NCI-H1048 (cell line): ENCODE results near the gene OPRL1.

Experiments used
- DNase-seq: peaks from one replicate; lab custom pipeline; 2025; lab: John Stamatoyannopoulos, UW

The OPRL1 gene

DNA sequence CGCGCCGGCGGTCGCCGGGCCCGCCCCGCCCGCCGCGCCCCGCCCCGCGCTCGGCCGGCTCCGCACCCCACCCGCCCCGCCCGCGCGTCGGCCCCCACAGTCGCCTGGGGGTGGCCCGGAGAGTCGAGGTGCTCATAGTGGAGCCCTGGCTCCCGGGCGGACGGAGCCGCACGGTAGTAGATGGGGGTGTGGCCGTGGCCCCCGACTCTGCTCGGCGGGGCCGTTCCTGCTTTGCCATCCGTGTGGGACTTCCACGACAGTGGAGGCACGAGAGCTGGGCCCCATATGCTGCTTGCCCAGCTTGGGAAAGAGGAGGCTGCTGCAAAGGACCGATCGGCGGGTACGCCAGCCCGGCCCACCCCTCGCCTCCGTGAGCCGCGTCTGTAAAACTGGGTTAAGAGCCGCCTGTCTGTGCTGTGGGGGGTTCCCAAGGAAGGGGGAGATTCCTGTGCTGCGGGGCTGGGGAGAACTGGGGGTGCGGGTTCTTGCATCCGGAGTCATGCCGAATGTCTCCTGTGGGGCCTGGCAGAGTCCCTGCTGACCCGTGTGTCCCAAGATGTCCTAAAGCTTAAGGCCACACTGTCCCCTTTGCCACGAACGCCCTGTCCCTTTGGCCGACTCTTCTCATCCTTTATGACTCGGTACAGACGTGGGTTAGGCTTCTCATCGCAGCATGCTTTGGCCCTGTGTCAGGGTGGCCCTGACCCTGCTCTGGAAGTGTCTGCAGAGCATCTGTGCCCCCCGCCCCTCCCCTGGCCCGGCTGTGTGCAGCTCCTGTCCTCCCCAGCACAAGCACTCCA, at the start of gene OPRL1:
Gene OPRL1, plus strand, starts transcription at position 70 of the 800 bp plus-strand sequence. CDS start 12,639 bp downstream, outside the sequence.
- DNase-seq, result no peak

DNA sequence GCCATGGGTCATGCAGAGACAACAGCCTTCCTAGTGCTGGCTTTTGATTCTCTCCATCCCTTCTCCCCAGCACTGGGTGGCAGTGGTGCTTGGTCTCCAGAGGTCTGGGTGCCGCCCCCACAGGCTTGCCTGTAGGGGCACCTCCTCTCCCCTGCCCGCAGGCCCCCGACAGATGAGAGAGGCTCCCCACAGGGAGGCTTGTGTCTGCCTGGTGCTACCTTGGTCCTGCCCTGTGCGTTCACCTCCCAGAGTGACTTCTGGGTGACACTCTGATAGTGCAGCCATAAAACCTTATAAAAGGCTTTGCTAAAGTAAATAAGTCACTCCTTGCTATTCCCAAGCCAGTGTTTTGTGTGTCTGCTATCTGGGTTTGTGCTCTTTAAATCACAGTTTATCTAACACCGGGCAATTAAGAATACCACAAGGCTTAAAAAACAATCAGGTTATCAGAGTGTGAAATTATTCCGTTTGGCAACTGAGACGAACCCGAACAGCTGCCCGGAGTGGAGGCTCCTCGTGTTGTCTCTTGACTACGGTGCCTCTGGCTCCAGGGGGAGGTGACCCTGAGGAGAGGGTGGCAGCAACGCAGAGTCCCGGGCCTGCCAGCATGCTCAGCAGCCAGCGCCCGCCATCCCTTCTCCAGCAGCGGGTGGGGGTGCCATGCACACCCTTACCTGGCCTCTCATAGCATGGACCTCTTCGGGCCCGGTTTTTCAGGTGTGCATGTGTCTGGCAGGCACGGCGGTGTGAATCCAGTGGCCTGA, 49.3 kb upstream of the OPRL1 start:
- no peak for DNase-seq

DNA sequence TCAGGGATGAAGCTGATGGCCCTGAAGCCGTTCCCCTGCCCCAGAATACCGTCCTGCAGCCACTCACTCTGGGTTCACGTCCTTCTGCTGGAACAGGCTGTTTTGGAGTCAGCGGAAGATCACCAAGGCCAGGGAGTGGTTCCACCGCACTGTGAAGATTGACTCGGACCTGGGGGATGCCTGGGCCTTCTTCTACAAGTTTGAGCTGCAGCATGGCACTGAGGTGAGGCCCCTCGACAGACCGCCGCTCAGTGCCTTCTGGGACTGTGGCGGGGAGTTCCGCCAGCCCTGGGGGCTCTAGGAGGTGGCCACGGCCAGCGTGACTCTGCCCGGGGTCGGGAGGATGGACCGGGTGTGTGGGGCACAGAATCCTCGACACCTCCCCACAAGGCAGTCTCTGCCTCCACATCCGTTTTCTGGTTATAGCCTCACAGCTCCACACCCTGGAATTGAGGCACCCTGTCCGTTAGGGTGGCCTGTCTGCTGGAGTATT, 48.0 kb upstream of the OPRL1 start:
- DNase-seq, result no peak

DNA sequence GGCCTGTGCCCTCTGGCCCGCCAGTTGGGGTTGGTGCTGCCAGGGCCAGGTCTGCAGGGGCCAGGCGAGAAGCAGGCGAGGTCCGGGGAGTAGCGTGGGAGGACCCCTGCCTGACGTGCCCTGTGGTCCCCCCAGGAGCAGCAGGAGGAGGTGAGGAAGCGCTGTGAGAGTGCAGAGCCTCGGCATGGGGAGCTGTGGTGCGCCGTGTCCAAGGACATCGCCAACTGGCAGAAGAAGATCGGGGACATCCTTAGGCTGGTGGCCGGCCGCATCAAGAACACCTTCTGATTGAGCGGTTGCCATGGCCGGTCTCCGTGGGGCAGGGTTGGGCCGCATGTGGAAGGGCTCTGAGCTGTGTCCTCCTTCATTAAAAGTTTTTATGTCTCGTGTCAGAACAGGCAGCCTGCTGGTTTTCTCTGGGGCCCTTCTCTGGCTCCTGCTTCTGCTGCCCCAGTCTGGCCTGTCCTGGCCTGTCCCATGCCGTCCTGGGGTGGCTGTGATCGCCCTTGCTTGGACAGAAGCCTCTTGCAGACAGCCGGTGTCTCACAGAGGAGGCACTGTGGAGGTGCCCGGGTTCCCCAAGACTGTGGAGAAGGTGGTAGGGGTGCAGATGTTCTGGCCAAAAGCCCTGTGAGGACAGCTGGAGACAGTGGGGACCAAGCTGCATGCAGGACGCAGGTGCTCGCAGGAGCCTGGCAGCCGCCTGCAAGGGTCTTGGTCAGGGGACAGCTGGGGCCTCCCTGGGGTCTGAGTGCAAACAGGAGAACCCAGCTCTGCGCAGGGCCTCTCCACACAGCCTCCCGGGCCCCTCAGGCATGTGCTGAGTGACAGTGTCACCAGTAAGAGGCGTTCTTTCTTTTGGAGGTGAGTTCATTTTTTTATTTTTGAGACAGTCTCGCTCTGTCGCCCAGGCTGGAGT, 46.9 kb upstream of the OPRL1 start:
- DNase-seq, result no peak

DNA sequence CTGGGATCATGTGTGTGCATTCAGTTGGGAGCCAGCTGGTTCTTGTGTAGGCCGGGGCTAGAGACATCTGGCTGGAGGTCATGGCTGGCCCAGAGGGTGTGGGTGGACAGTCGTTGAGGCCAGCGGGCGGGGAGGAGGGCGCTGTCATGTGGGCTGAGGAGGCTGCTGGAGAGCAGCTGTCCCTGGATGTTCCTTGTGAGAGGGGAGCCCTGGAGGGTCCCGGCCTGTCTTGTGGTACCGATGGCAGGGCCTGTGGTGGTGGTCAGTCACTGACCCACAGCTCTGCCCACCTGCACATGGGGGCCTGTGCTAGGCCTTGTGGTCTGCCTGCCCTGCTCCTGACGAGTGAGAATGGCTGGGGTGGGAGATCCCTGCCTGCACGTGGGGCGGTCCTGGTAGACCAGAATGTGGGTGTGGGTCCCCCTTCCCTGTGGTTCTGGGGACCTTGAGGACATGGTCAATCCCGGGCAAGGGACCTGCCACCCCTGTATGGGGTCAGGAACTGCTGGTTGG, 45.8 kb upstream of the OPRL1 start:
- DNase-seq, result no peak

DNA sequence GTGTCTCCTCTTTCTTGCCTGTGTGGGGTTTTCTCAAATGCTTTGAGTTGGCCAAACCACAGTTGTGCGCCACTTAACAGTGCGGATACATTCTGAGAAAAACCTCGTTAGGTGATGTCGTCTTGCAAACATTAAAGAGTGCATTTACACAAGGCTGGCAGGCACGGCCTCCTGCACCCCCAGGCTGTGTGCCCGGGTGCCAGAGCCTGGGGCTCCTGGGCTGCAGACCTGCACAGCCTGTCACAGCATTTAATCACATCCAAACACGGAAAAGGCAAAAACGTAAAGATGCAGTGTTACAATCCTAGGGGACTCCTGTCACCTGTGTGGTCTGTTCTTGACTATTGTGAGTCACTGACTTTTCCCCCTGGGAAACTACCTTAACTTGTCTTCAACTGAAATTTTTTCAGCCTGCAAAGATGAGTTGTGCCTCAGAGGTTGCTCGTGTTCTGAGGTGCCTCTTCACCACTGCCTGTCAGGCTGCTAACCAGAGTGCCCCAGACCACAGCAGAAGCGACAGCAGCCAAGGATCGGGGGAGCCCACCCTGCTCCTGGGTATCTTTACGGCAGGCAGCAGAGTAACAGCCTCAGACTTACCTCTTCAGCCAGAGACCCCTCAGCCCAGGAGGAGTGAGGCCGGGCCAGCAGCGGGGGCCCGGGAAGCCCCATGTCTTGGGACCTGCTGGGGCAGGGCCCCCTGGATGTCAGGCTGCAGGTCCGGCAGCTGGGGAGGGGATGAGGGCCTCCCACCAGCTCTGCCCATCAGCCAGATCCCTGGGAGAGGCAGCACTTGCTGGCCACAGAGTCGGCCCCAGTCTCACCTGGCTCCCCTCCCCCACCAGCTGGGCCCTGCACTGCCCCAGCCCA, 44.6 kb upstream of the OPRL1 start:
- DNase-seq, result no peak

DNA sequence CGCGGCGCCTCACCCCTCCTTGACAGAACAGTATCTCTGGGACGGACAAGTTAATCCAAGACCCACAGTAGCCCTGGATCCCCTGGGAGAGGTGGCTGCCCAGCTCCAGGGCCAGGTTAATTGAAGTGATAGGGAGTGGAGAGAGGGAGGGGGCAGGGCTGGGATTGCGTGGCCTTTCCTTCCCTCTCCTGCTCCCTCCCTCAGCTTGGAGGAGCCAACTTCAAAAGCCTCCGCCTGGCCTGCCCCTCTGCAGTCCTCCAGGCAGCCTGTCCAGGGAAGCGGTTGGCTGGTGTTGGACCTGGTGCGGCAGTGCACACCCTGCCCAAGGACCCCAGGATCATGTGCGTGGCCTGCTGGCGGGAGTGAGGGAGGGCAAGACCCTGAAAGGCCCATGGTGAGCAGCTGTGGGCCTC, 43.9 kb upstream of the OPRL1 start, which contains the start of gene C20orf204:
Gene C20orf204, plus strand, starts transcription at position 250 of the 413 bp plus-strand sequence. Its CDS starts 142 bp downstream, at position 392.
- DNase-seq, result no peak

DNA sequence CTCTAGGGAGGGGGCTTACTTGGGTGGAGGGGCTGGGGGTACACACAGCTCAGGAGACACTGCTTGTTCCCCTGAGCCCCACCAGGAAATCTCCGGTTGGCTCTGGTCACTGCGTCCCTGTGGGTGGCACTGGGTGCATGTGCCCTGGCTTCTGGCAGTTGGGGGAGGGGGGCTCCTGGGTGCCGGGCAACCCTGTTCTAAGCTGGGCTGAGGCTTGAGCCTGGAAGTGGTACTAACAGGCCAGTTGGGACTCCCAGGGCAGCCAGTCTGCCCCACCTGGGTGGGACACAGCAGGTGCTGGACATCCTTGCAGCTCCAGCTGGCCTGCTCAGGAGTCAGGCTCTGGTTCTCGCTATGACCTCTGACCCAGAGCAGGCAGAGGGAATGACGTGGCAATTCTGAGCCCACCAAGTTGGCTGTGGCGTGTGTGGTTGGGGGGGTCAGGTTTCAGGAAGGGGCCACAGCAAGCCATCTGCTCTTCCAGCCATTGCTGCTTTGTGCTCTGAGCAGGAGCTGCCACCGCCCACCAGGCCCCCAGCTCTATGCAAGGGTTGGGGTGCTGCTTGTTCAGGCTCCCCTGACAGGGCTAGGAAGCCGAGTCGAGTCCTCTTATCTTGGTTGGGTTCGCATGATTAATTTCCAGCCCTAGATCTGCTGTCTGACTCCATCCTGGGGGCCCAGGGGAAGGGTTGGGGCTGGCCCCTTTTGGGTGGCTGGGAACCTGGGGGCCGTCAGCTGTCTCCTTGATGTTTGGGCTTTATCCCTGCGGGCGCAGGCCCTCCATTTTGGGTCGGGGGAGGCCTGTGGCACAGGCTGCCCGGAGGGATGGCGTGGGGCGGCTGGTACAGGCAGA, 43.3 kb upstream of the OPRL1 start:
- DNase-seq, result no peak

DNA sequence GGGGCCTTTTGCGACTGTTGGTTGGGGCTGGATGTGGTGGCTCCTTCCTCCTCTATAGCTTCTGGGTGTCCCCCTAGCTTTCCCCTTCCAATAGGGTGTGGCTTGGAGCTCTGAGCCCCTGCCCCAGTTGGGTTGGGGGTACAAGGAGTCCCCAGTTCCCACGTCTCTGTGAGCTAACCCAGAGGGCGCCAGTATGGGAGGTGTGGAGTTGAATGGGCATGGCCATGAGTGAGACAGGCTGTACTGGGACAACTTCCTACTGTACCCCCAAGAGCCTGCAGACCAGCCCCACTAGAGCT, 42.7 kb upstream of the OPRL1 start:
- DNase-seq, result no peak

DNA sequence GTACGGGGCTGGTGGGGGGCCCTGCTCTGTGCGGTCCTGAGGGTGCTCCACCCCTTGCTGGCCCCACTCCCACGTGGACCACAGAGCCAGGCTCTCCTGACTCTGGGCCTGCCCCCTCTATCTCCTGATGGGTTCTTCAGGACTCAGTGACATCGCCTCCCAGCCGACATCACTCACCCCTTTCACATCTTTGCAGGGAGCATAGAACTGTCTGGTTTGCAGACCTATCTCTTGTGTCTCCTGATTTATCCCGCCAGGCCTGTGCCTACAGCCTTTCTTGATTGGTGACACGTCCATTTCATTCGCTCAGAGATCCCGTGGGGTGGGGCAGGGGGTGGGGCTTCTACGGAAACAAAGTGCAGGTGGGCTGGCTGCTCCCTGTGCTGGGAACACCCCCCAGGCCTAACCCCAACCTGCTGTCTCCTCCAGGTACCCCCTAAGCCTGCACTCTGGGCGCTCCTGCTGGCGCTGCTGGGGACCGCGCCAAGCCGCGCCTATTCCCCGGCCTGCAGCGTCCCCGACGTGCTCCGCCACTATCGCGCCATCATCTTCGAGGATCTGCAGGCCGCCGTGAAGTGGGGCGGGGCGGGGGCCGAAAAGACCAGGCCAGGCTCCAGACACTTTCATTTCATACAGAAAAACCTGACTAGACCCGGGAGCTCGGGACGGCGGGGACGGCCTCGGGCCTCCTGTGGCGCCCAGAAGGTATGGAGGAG, 42.2 kb upstream of the OPRL1 start:
- no peak for DNase-seq

DNA sequence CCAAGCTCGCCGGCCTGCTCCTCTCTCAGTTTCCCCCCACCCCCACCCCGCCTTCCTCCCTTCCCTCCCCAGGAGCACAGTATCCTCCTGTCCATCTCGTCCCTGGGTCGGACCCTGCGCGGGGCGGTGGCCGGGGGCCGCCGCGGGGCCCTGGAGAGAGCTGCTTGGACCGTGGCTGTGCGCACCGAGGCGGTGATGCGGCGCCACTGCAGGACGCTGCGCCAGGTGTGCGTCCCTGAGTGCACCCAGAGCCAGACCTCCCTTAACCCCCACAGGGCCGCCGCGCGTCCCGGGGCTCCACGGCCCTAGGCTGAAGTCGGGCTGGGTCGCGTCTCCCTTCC, 41.7 kb upstream of the OPRL1 start:
- DNase-seq, result no peak

DNA sequence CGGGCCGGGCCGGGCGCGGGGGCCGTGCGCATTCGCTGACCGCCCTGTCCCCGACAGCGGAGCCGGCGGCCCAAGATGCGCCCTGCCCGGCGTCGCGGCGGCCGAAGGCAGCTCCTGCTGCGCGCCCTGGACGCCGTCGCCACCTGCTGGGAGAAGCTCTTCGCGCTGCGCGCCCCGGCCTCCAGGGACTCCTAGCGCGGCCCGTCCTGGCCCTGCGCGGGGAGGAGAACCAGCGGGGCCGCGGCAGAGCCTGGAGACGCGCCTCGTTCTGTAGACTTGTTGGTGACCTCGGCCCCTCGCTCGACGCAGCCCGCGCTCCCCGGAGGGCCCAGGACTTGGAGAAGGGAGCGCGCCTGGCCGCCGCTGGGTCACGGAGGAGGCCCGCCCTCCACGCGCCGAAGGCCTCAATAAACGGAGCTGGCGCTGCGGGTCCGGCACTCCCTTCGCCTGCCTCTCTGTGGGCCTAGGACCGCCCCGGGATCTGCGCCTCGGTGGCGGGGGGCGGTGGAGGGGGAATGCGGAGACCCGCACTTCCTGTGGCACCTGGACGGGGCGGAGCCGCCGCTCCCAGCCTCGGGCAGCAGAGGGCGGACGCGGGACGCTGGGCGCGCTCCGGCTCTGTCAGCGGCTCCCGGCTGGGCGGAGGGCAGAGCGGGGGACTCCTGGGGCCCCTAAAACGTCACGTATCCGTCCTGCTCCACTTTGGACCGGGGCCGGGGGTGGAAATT, 41.2 kb upstream of the OPRL1 start:
- DNase-seq, result no peak

DNA sequence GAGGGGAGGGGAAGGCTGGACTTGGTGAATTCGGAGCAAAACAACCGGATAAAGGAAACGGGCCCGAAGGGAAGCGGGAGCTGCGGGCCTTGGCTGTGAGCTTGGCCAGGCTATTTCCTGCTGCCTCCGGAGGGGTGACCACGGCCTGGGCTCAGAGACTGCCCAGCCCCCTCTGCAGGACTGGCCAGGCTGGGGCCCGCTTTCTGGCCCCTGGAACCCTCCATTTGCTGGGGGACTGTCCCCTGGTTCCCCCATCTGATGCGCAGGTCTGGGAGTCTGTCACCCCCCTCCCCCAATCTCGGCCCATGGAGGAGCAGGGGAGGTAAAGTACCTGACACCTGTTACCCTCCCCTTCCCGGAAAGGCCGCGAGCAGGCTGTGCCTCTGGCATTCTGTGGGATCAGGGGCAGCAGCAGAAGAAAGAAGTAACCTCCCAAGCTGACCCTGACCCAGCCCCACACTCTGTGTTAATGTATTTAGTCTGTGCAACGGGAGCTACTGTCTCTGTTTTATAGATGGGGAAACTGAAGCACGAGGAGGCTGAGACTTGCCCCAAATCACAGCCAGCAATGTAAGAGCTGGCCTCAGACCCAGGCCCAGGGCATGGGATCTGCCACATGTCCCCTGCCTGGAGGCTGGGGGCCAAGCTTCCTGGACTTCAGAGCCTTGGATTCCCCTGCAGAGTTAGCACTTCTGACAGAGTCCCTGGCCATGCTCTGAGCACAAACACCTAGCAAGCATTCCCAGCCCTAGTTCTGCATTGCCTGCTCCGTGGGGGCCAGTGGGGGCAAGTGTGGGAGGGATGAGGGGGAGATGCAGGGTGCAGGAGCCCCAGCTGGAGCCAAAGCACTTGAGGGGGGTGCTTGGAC, 40.4 kb upstream of the OPRL1 start:
- DNase-seq, result no peak

DNA sequence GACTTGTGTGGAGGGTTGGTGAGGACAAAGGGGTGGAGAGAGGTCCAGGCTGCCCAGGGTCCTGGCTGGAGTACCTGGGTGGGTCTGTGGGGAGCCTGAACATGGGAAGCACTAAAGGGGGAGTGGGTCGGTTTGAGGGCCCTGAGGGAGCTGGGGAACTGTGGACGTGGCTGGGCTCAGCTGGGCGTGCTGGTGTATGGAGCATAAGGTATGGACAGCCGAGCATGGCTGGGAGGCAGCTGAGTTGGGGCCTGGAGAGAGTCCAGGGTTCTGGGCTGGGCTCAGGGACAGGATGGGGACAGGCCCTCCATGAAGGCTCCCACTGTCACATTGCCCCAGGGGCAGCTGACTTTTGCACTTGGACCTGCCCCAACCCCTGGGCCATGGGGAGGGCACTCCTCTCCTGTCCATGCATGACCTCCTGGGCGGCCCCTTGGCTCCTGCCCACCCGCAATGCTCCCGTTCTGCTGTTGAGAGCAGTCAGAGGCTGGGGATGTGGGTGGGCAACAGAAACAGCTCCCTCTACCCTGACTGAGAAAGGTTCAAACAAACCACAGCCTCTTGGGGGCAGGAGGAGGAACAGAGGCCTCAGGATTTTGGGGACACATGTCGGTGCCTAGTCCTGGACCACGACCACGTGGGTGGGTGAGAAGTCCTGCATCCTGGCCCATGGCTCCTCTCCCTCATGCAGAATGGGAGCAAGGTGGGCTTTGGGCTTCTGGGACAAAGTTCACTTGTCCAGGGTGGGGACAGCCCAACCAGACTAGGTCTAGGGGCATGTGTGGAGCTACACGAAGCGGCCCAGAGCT, 39.4 kb upstream of the OPRL1 start:
- DNase-seq, result no peak

DNA sequence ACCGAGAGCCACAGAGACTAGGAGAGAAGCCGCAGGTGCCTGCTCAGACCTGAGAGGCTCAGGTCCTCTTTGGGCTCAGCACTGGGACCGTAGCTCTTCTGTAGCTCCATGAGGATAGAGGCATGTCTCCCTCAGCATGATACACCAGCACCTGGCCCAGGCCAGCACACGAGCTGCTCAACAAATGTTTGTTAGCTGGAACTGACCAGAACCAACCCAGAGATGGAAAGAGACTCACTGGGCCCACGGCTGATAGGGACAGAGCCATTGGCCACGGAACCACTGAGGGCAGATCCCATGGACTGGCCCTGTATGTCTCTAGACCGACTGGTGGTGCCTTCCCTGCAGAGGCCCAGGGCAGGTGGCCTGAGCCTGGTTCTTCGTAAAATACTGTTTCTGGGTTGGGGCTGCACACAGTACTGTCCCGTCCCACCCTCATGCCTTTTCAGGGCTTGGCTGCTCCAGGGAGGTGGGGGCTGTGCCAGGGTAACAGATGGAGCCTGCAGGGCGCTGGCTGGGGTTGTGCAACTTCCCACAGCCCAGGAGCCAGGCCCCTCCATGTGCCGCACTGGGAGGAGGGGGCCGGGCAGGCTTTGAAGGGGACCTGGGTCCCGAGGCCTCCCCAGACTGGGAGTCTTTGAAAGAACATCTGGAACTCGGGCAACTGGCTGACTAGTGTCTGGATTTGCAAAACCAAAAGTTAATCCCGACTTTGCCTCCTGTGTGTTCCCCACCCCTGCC, 38.7 kb upstream of the OPRL1 start:
- DNase-seq, result no peak

DNA sequence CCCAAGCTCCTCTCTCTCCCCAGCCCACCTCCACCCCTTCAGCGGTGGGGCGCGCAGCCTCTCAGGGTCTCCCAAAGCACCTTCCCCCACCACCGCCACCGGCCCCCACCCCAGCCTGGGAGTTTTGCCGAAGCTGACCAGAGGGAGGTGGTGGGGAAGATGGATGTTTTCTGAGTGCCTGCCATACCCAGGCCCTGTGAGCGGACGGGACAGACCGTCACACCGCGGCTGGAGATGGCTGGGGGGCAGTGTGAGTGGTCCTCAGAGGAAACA, 38.2 kb upstream of the OPRL1 start:
- no peak for DNase-seq
